Measurements from ENCODE around the gene ZNF618.

DNA sequence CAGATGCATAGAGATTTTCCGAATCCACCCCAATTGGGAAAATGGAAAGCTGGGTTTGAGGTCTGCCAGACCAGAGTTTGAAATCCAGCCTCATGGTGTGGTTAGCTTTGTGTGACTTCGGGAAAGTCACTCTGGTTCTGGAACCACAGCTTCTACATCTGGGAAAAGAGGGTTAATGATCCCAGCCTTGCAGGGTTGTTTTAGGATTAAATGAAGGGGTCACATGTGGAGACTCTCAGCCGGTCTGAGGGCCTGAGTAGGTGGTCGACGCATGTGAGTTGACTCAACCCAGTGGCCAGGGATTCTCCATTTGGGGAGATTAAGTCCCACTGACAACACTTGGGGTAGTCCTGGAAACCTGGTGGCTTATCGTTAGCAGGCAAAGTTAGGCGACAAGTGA lies 6.1 kb downstream of the ZNF618 start:
- TF ChIP-seq POLR2AphosphoS5 (IDR thresholded peaks at IDR 0.05; ENCODE audit: low read depth, low read length): no peak
- TF ChIP-seq POLR2A (IDR thresholded peaks at IDR 0.05; ENCODE audit: low read depth, low read length): no peak
- TF ChIP-seq TAF1 (IDR thresholded peaks at IDR 0.05; ENCODE audit: borderline replicate concordance, low read depth, low read length): no peak

All from GM12892 (cell line).